Mesenchymal stem cell (in vitro differentiated cells and primary cell): ENCODE results near the gene ASCL5.
"Not testable (repeated sequence)": the region's sequence is repeated elsewhere in the genome, so short reads cannot be mapped to it uniquely, and the experiment has no call there.

Experiments used
- DNase-seq: peaks from one replicate; pipeline ENCODE4 v3.0.0-alpha.2; 2013
- H2AFZ ChIP-seq: one replicate; pipeline ENCODE4 v1.6.1; 2013; ENCODE audit warnings: low read depth, mild to moderate bottlenecking, control low read depth, inconsistent platforms, low read length, moderate library complexity
- H2AK5ac ChIP-seq: 2 replicates; pipeline ENCODE4 v1.6.1; 2013; ENCODE audit warnings: low read length, moderate library complexity, mild to moderate bottlenecking, inconsistent platforms; ENCODE audit not compliant: severe bottlenecking
- H2BK120ac ChIP-seq: one replicate; pipeline ENCODE4 v1.6.1; 2013; ENCODE audit warnings: low read depth, mild to moderate bottlenecking, inconsistent platforms, low read length, moderate library complexity
- H2BK12ac ChIP-seq, 2 experiments: one replicate each; pipeline ENCODE4 v1.6.1; 2013; ENCODE audit warnings: inconsistent platforms in 2 of 2, low read length in 2 of 2, mild to moderate bottlenecking in 2 of 2, moderate library complexity in 2 of 2, control low read depth in 1 of 2
- H2BK15ac ChIP-seq: one replicate; pipeline ENCODE4 v1.6.1; 2013; ENCODE audit warnings: mild to moderate bottlenecking, low read depth, inconsistent platforms; ENCODE audit not compliant: poor library complexity, severe bottlenecking
- H2BK5ac ChIP-seq: 2 replicates; pipeline ENCODE4 v1.6.1; 2013; ENCODE audit warnings: low read depth, mild to moderate bottlenecking, low read length, control low read depth, inconsistent platforms; ENCODE audit not compliant: poor library complexity, severe bottlenecking
- H3K14ac ChIP-seq, 2 experiments: one replicate each; pipeline ENCODE4 v1.6.1; 2013; ENCODE audit warnings: inconsistent platforms in 2 of 2, low read length in 2 of 2, control low read depth in 1 of 2, mild to moderate bottlenecking in 1 of 2, moderate library complexity in 1 of 2
- H3K18ac ChIP-seq, 2 experiments: one replicate each; pipeline ENCODE4 v1.6.1; 2013; ENCODE audit warnings: inconsistent platforms in 2 of 2, low read length in 2 of 2, control low read depth in 1 of 2, low read depth in 1 of 2, mild to moderate bottlenecking in 1 of 2
- H3K23ac ChIP-seq, 2 experiments: one replicate each; pipeline ENCODE4 v1.6.1; 2013; ENCODE audit warnings: inconsistent platforms in 2 of 2, low read length in 2 of 2, mild to moderate bottlenecking in 2 of 2, moderate library complexity in 2 of 2, control low read depth in 1 of 2
- H3K27ac ChIP-seq: 2 replicates; pipeline ENCODE4 v1.5.1; 2013; ENCODE audit warnings: mild to moderate bottlenecking, moderate library complexity, low read length, control low read depth, inconsistent platforms; ENCODE audit not compliant: poor library complexity, severe bottlenecking
- H3K27me3 ChIP-seq, 2 experiments: 2 replicates each; pipeline versions ENCODE4 v1.6.1 to v1.7.0; 2013; ENCODE audit warnings: low read length in 2 of 2, mild to moderate bottlenecking in 2 of 2, moderate library complexity in 2 of 2, control low read depth in 1 of 2, inconsistent platforms in 1 of 2; ENCODE audit not compliant: control insufficient read depth in 1 of 2, insufficient read depth in 1 of 2
- H3K36me3 ChIP-seq, 2 experiments: 2 replicates each; pipeline versions ENCODE4 v1.6.1 to v1.7.0; 2013; ENCODE audit warnings: low read length in 2 of 2, control low read depth in 1 of 2, inconsistent platforms in 1 of 2, low read depth in 1 of 2, mild to moderate bottlenecking in 1 of 2; ENCODE audit not compliant: insufficient read depth in 2 of 2, control insufficient read depth in 1 of 2
- H3K4ac ChIP-seq, 2 experiments: one replicate each; pipeline ENCODE4 v1.6.1; 2013; ENCODE audit warnings: inconsistent platforms in 2 of 2, low read length in 2 of 2, mild to moderate bottlenecking in 2 of 2, moderate library complexity in 2 of 2, control low read depth in 1 of 2, low read depth in 1 of 2
- H3K4me1 ChIP-seq: 2 replicates; pipeline ENCODE4 v1.6.1; 2013; ENCODE audit warnings: low read depth, low read length, control low read depth; ENCODE audit not compliant: control insufficient read depth, insufficient read depth
- H3K4me2 ChIP-seq: 2 replicates; pipeline ENCODE4 v1.6.1; 2013; ENCODE audit warnings: low read length, mild to moderate bottlenecking, inconsistent platforms; ENCODE audit not compliant: poor library complexity, severe bottlenecking
- H3K4me3 ChIP-seq, 2 experiments: 2 replicates each; pipeline versions ENCODE4 v1.5.1 to v1.7.0; 2013; ENCODE audit warnings: low read length in 2 of 2, mild to moderate bottlenecking in 2 of 2, control low read depth in 1 of 2, low read depth in 1 of 2; ENCODE audit not compliant: insufficient read depth in 1 of 2
- H3K79me1 ChIP-seq: replicated peaks from 2 replicates; pipeline ENCODE4 v1.6.1; 2013; ENCODE audit warnings: mild to moderate bottlenecking, control low read depth, low read length, inconsistent platforms; ENCODE audit not compliant: poor library complexity, severe bottlenecking
- H3K9ac ChIP-seq: 2 replicates; pipeline ENCODE4 v1.7.0; 2013; ENCODE audit warnings: mild to moderate bottlenecking, low read length, moderate library complexity
- H3K9me3 ChIP-seq: 2 replicates; pipeline ENCODE4 v1.7.0; 2013; ENCODE audit warnings: mild to moderate bottlenecking, low read length; ENCODE audit not compliant: control insufficient read depth
- H4K8ac ChIP-seq: one replicate; pipeline ENCODE4 v1.6.1; 2013; ENCODE audit warnings: inconsistent platforms, mild to moderate bottlenecking, low read length, moderate library complexity
- H4K91ac ChIP-seq: one replicate; pipeline ENCODE4 v1.6.1; 2013; ENCODE audit warnings: mild to moderate bottlenecking, low read length, inconsistent platforms
- WGBS: methylation state at CpG from one replicate; pipeline ENCODE4 v1.1.7; 2013; ENCODE audit warnings: mixed read lengths; 5-methylcytosine and 5-hydroxymethylcytosine counted together

ASCL5 gene

GRCh38 chr1:201163707-201164106 lies 36.7 kb upstream of the ASCL5 start:
- Histone ChIP-seq H3K18ac (no peak overlapping the region), H2BK12ac (no peak overlapping the region), H2BK5ac (no peak overlapping the region), H3K27me3 (peaks cover 9 to 11% of the 10 kb centered on the region in 2 experiments), H3K9me3 (no peaks in the 10 kb centered on the region), H3K4me1 (peaks cover 5% of the 10 kb centered on the region), H2AFZ (no peak overlapping the region), H2BK15ac (no peak overlapping the region), H2BK120ac (no peak overlapping the region), H3K4me3 (no peak overlapping the region), H3K36me3 (no peaks in the 10 kb centered on the region), H3K79me1 (no peaks in the 10 kb centered on the region), H2AK5ac (no peak overlapping the region), H3K4me2 (no peak overlapping the region), H3K23ac (no peak overlapping the region), H4K91ac (no peak overlapping the region), H3K4ac (no peak overlapping the region), H3K9ac (no peak overlapping the region), H3K27ac (no peak overlapping the region), H3K14ac (no peak overlapping the region), H4K8ac (no peak overlapping the region)
- WGBS = 77% methylated on average over 3 of the region's 4 CpGs
- no peak for DNase-seq

- H3K27ac ChIP-seq, H3K9me3 ChIP-seq, H3K4me1 ChIP-seq, H3K4me3 ChIP-seq, H4K91ac ChIP-seq, H3K18ac ChIP-seq, H2BK5ac ChIP-seq, H2BK15ac ChIP-seq, H3K9ac ChIP-seq, H2BK120ac ChIP-seq, H3K4me2 ChIP-seq, H2AK5ac ChIP-seq, H3K14ac ChIP-seq, H4K8ac ChIP-seq, H2AFZ ChIP-seq, DNase-seq, H3K36me3 ChIP-seq, H3K23ac ChIP-seq, H2BK12ac ChIP-seq, H3K4ac ChIP-seq, H3K79me1 ChIP-seq: not testable (repeated sequence)
- WGBS = 93% methylated on average over 8 of the region's 8 CpGs
- H3K27me3 ChIP-seq = peaks cover 10 to 11% of the 10 kb centered on the region in 2 experiments
These were observed 36.1 kb upstream of the ASCL5 start for GRCh38 chr1:201163036-201163435.

DNA sequence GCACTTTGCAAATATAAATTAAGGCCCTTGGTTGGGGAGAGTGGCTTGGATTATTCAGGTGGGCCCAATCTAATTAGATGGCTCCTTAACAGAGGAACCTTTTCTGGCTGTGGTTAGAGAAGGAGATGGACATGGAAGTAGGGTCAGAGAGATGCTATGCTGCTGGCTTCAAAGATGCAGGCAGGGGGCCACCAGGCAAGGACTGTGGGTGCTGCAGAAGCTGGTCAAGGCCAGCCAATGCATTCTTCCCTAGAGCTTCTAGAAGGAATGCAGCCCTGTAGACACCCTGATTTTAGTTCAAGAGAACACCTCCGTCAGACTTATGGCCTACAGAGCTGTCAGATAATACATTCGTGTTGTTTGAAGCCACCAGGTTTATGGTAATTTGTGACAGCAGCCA lies 31.0 kb upstream of the ASCL5 start:
- Histone ChIP-seq H3K27ac (no peak overlapping the region), H4K91ac (no peak overlapping the region), H3K79me1 (peaks cover 5% of the 10 kb centered on the region), H3K36me3 (no peaks in the 10 kb centered on the region), H2BK120ac (no peak overlapping the region), H4K8ac (no peak overlapping the region), H3K4ac (no peak overlapping the region), H3K9ac (no peak overlapping the region), H3K4me2 (no peak overlapping the region), H2AK5ac (no peak overlapping the region), H2BK5ac (no peak overlapping the region), H2BK12ac (no peak overlapping the region), H3K9me3 (no peaks in the 10 kb centered on the region), H3K18ac (no peak overlapping the region), H3K4me3 (no peak overlapping the region), H3K14ac (no peak overlapping the region), H3K23ac (no peak overlapping the region), H3K27me3 (peaks cover 17 to 23% of the 10 kb centered on the region in 2 experiments), H3K4me1 (peaks cover 6% of the 10 kb centered on the region), H2AFZ (no peak overlapping the region), H2BK15ac (no peak overlapping the region)
- WGBS = 93% methylated on average over 2 of the region's 2 CpGs
- DNase-seq = no peak

DNA sequence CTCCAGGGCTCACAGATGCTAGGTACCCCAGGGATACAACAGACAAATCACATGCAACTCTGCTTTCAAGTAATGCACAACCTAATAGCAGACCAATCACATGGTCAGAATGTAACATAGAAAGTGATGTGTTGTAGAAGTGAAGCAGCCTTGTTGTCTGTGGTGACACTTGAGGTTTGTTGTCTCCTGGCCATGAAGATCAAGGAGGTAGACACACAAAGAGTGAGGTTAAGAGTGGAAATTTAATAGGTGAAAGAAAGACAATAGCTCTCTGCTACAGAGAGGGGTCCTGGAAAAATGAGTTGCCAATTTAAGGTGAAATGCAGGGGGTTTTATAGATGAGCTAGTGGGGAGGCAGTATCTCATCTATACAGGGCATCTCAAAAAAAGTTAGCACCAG lies 29.8 kb upstream of the ASCL5 start:
- H3K4me1 ChIP-seq = peaks cover 6% of the 10 kb centered on the region
- no peak overlapping the region for H3K23ac ChIP-seq
- H3K36me3 ChIP-seq = peaks cover 3% of the 10 kb centered on the region in 2 experiments
- H4K8ac ChIP-seq = no peak overlapping the region
- H2BK120ac ChIP-seq = no peak overlapping the region
- no peak overlapping the region for H3K9ac ChIP-seq
- H3K27ac ChIP-seq = no peak overlapping the region
- H4K91ac ChIP-seq = no peak overlapping the region
- no peak overlapping the region for H3K14ac ChIP-seq
- no peak for DNase-seq
- H3K9me3 ChIP-seq = no peaks in the 10 kb centered on the region
- no peak overlapping the region for H2AFZ ChIP-seq
- peaks cover 14% of the 10 kb centered on the region for H3K79me1 ChIP-seq
- no peak overlapping the region for H2BK5ac ChIP-seq
- no peak overlapping the region for H3K18ac ChIP-seq
- no peak overlapping the region for H2BK15ac ChIP-seq
- H2BK12ac ChIP-seq = no peak overlapping the region
- no peak overlapping the region for H2AK5ac ChIP-seq
- H3K4me3 ChIP-seq = no peak overlapping the region
- H3K4ac ChIP-seq = no peak overlapping the region
- no peak overlapping the region for H3K4me2 ChIP-seq
- peaks cover 17 to 23% of the 10 kb centered on the region in 2 experiments for H3K27me3 ChIP-seq
